K562 (cell line): ENCODE measurements around the gene IL1R1. TPM values are rescaled to one million over a fixed set of nuclear protein-coding genes. Genes with fewer than 3 reads are reported as not detected.

Experiments used
- ATAC-seq: fragments of 200-7000 bp; cut with Tn5 transposase; 3 replicates; pipeline ENCODE4 v1.9.1; 2020; ENCODE audit warnings: moderate library complexity
- BruUV-seq: library from RNA; stranded (reverse); fragments of 400-500 nt; replicated peaks from 2 replicates; lab custom pipeline; 2021; lab: Mats Ljungman, UMichigan
- CTCF ChIA-PET: fragments of 300-600 bp; formaldehyde crosslinking; extraction: SDS; loops from one replicate; lab custom pipeline; 2021; ENCODE audit warnings: low intra/inter-chr PET ratio; lab: Yijun Ruan, JAX
- POLR2A ChIA-PET: fragments of 300-600, 350-650 bp; sonication (Branson Sonifier 250); formaldehyde crosslinking; extraction: SDS; loops from one replicate; lab custom pipeline; 2021; ENCODE audit warnings: antibody characterized with exemption, inconsistent platforms; lab: Yijun Ruan, JAX
- DNase-seq, 4 experiments: peaks; one replicate each; pipeline versions ENCODE4 v3.0.0 to v3.0.0-alpha.2; 2011 to 2018; ENCODE audit warnings: low spot score in 3 of 4, mixed read lengths in 3 of 4; ENCODE audit errors: extremely low read depth in 1 of 4
- FAIRE-seq: peaks from 2 replicates; lab custom pipeline; 2011; peaks lifted over from hg19 to GRCh38; lab: Jason Lieb, UNC
- H2AFZ ChIP-seq: 2 replicates; pipeline ENCODE4 v1.6.0; 2011; ENCODE audit warnings: low read depth, low read length, control low read depth, inconsistent platforms
- H3K27ac ChIP-seq: fragments of 200-600 bp; 3 replicates; pipeline ENCODE4 v1.8.0; 2011; ENCODE audit warnings: low read depth, mild to moderate bottlenecking, control low read depth, inconsistent platforms, low read length, moderate library complexity, mixed read lengths; ENCODE audit errors: extremely low read depth
- H3K27me3 ChIP-seq, 2 experiments: fragments of 300-600 bp in 1 of 2; 2 replicates in 1 of 2; 3 replicates in 1 of 2; pipeline versions ENCODE4 v1.6.0 to v1.8.0; 2011; ENCODE audit warnings: inconsistent platforms in 2 of 2, low read length in 2 of 2, mild to moderate bottlenecking in 1 of 2, mixed read lengths in 1 of 2, moderate library complexity in 1 of 2; ENCODE audit not compliant: control insufficient read depth in 2 of 2, insufficient read depth in 2 of 2
- H3K36me3 ChIP-seq: fragments of 300-600 bp; 3 replicates; pipeline ENCODE4 v1.8.0; 2011; ENCODE audit warnings: mild to moderate bottlenecking, low read length, inconsistent platforms; ENCODE audit not compliant: control insufficient read depth, insufficient read depth
- H3K4me1 ChIP-seq, 2 experiments: fragments of 200-600 bp in 1 of 2; replicated peaks in 1 of 2; 2 replicates in 1 of 2; 3 replicates in 1 of 2; pipeline versions ENCODE4 v1.5.1 to v1.8.0; 2011; ENCODE audit warnings: inconsistent platforms in 2 of 2, low read length in 2 of 2, mild to moderate bottlenecking in 1 of 2, mixed read lengths in 1 of 2, moderate library complexity in 1 of 2; ENCODE audit not compliant: control insufficient read depth in 2 of 2, insufficient read depth in 2 of 2
- H3K4me2 ChIP-seq: 2 replicates; pipeline ENCODE4 v1.6.1; 2011; ENCODE audit warnings: low read length, control low read depth, inconsistent platforms, mixed read lengths; ENCODE audit not compliant: insufficient read depth
- H3K4me3 ChIP-seq: fragments of 200-600 bp; sonication (generic), shearing (Covaris generic); 2 replicates; pipeline ENCODE4 v1.5.1; 2016; ENCODE audit warnings: control low read depth, inconsistent platforms
- H3K79me2 ChIP-seq: fragments of 200-600 bp; 3 replicates; pipeline ENCODE4 v1.8.0; 2011; ENCODE audit warnings: low read length, inconsistent platforms; ENCODE audit not compliant: control insufficient read depth, insufficient read depth
- H3K9ac ChIP-seq, 2 experiments: 2 replicates each; pipeline versions ENCODE4 v1.6.0 to v1.6.1; 2011; ENCODE audit warnings: low read depth in 2 of 2, low read length in 2 of 2, control low read depth in 1 of 2, inconsistent platforms in 1 of 2, mild to moderate bottlenecking in 1 of 2, mixed read lengths in 1 of 2; ENCODE audit not compliant: insufficient read depth in 1 of 2
- H3K9me1 ChIP-seq: one replicate; pipeline ENCODE4 v1.6.0; 2011; ENCODE audit warnings: inconsistent platforms, mild to moderate bottlenecking, low read length, moderate library complexity; ENCODE audit not compliant: control insufficient read depth, insufficient read depth
- H3K9me3 ChIP-seq: replicated peaks from 2 replicates; pipeline ENCODE4 v1.5.1; 2011; ENCODE audit warnings: low read depth, low read length, inconsistent platforms; ENCODE audit not compliant: control insufficient read depth, insufficient read depth
- H4K20me1 ChIP-seq: replicated peaks from 2 replicates; pipeline ENCODE4 v1.6.1; 2011; ENCODE audit warnings: low read length, inconsistent platforms, mixed read lengths; ENCODE audit not compliant: control insufficient read depth, insufficient read depth
- ARHGAP35 ChIP-seq: fragments of 450-650 bp; IDR thresholded peaks from 2 replicates; pipeline ENCODE4 v1.6.1; 2018; ENCODE audit not compliant: partially characterized antibody
- CEBPG ChIP-seq, 3 experiments: fragments of 200-800 bp in 1 of 3; sonication (Bioruptor generic) in 1 of 3; sonication (generic) in 1 of 3; formaldehyde crosslinking in 1 of 3; IDR thresholded peaks in 2 of 3; conservative IDR thresholded peaks in 1 of 3; 2 replicates each; pipeline versions ENCODE4 v1.6.1 to v1.8.0; 2016 to 2022; ENCODE audit warnings: missing compliant biosample characterization in 2 of 3, missing genetic modification characterization in 2 of 3, mild to moderate bottlenecking in 1 of 3, missing genetic modification reagents in 1 of 3
- CHCHD3 ChIP-seq: fragments of 250-450 bp; sonication (Bioruptor Pico); IDR thresholded peaks from 2 replicates; pipeline ENCODE4 v2.1.2; 2022; ENCODE audit warnings: mild to moderate bottlenecking
- ESRRB ChIP-seq: fragments of 250-450 bp; sonication (Bioruptor Pico); IDR thresholded peaks from 2 replicates; pipeline ENCODE4 v1.5.0; 2020; ENCODE audit warnings: mild to moderate bottlenecking, moderate library complexity, borderline replicate concordance
- IRF2 ChIP-seq: sonication (generic); formaldehyde crosslinking; IDR thresholded peaks from 2 replicates; pipeline ENCODE4 v1.8.1; 2022; ENCODE audit warnings: mild to moderate bottlenecking, missing genetic modification reagents
- KHSRP ChIP-seq: fragments of 450-650 bp; IDR thresholded peaks from 2 replicates; pipeline ENCODE4 v1.6.1; 2017
- PML ChIP-seq: IDR thresholded peaks from 2 replicates; pipeline ENCODE4 v1.6.1; 2012; ENCODE audit warnings: low read length, inconsistent platforms
- SMARCC2 ChIP-seq: fragments of 450-650 bp; IDR thresholded peaks from 2 replicates; pipeline ENCODE4 v1.6.1; 2017; ENCODE audit warnings: antibody characterized with exemption, moderate library complexity, mild to moderate bottlenecking, low read depth
- TBP ChIP-seq: optimal IDR thresholded peaks from 2 replicates; pipeline ENCODE3; 2011; ENCODE audit warnings: low read depth, low read length, improper control_type of control experiment
- ZNF766 ChIP-seq: fragments of 200-800 bp; sonication (Bioruptor generic); conservative IDR thresholded peaks from 2 replicates; pipeline ENCODE4 v1.6.1; 2016; ENCODE audit warnings: missing genetic modification characterization, missing compliant biosample characterization
- ZSCAN29 ChIP-seq: fragments of 450-650 bp; IDR thresholded peaks from 2 replicates; pipeline ENCODE4 v1.6.1; 2017
- WGBS: fragments of 100-300 bp; shearing (Covaris generic); methylation state at CpG from one replicate; pipeline ENCODE4 v1.1.6; 2016; ENCODE audit warnings: low coverage, mixed read lengths; ENCODE audit not compliant: insufficient coverage; ENCODE audit errors: missing lambda C conversion rate; 5-methylcytosine and 5-hydroxymethylcytosine counted together
- in situ Hi-C: fragments of 300-500 bp; cut with MboI; formaldehyde crosslinking; loops from 4 replicates; pipeline ENCODE4 v1.15.0; 2018; ENCODE audit warnings: inconsistent platforms, mixed read lengths
- intact Hi-C: fragments of 100-400 bp; cut with micrococcal nuclease; formaldehyde crosslinking; loops from 2 replicates; pipeline ENCODE4 v1.14.2; 2022
- polyA plus RNA-seq, 8 experiments: library from polyadenylated mRNA; depleted of rRNA in 4 of 8; stranded (reverse) in 5 of 8; unstranded in 3 of 8; fragments of >200 nt; fragmentation: Nextera tagmentation in 2 of 8; fragmentation: Illumina TruSeq in 1 of 8; extraction: Ambion mirVana in 2 of 8; extraction: Trizol in 1 of 8; gene quantifications; 2 replicates each; pipeline versions ENCODE4 v1.2.1 to v1.2.3, GENCODE V29; 2011 to 2014; ENCODE audit warnings: inconsistent platforms in 1 of 8, missing spikeins in 1 of 8
- total RNA-seq, 7 experiments: library from RNA; depleted of rRNA in 6 of 7; stranded (reverse); fragments of >200 nt in 6 of 7; fragmentation: Illumina TruSeq in 2 of 7; extraction: Trizol in 2 of 7; gene quantifications; 2 replicates each; pipeline versions ENCODE4 v1.2.1 to v1.2.3, GENCODE V29; 2011 to 2021; ENCODE audit warnings: low replicate concordance in 1 of 7
- TF ChIP-seq, protein P1 (sequence below): fragments of 450-650 bp; formaldehyde crosslinking; IDR thresholded peaks from 2 replicates; pipeline ENCODE4 v1.4.0; 2022; ENCODE audit warnings: mild to moderate bottlenecking, moderate library complexity
- TF ChIP-seq, protein P2 (sequence below): IDR thresholded peaks from 3 replicates; pipeline ENCODE4 v1.6.1; 2011; ENCODE audit warnings: borderline replicate concordance, mild to moderate bottlenecking; ENCODE audit not compliant: insufficient read length, insufficient read depth
- TF ChIP-seq, protein P3 (sequence below): fragments of 250-450 bp; sonication (Bioruptor Pico); IDR thresholded peaks from 2 replicates; pipeline ENCODE4 v1.4.0; 2020
- TF ChIP-seq, protein P4 (sequence below): fragments of 450-650 bp; IDR thresholded peaks from 2 replicates; pipeline ENCODE4 v1.6.1; 2017; ENCODE audit warnings: antibody characterized with exemption

IL1R1 gene
- total and polyA plus RNA-seq, 9 of the 15 experiments (the other 6 are each of a cell fraction or from before 2014, with no cell fraction given): 0.81 to 3.9 (median 1.6) TPM

DNA sequence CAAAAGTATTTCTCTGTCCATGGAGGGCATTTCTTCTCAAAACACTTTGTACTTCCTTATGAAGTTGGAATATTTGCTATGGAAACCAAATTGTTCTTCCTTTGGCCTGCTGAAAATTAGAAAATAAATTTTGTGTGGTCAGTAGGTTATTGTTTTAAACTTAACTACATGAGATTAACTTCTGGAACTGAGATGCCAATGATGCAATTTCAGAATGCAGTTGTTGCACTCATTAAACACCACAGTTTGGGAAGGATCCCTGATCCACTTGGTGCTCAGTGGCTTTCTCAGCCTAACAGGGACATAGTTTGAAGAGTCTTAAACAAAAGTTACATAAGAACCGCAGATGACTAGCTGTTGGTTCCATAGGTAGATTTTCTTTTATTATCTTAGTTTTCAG is 23.3 kb upstream of the IL1R1 start:
- no peak overlapping the region for H2AFZ ChIP-seq
- H3K4me2 ChIP-seq: no peak overlapping the region
- no peaks in the 10 kb centered on the region for H3K9me1 ChIP-seq
- no peak for ATAC-seq
- 18% methylated on average over 1 of the region's 1 CpG for WGBS
- intact Hi-C loops (no loop called here), in situ Hi-C loops (no loop called here)
- H3K9me3 ChIP-seq: no peaks in the 10 kb centered on the region
- no peaks in the 10 kb centered on the region; a peak in 1 of 5 replicates for H3K4me1 ChIP-seq
- no peak overlapping the region for H3K9ac ChIP-seq
- H4K20me1 ChIP-seq: no peaks in the 10 kb centered on the region
- DNase-seq: no peak
- TF ChIP-seq CHCHD3: no peak
- TF ChIP-seq PML: no peak
- TF ChIP-seq, protein P1, sequence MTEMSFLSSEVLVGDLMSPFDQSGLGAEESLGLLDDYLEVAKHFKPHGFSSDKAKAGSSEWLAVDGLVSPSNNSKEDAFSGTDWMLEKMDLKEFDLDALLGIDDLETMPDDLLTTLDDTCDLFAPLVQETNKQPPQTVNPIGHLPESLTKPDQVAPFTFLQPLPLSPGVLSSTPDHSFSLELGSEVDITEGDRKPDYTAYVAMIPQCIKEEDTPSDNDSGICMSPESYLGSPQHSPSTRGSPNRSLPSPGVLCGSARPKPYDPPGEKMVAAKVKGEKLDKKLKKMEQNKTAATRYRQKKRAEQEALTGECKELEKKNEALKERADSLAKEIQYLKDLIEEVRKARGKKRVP (CRISPR knock-in tag): no peak
- TF ChIP-seq, protein P2, sequence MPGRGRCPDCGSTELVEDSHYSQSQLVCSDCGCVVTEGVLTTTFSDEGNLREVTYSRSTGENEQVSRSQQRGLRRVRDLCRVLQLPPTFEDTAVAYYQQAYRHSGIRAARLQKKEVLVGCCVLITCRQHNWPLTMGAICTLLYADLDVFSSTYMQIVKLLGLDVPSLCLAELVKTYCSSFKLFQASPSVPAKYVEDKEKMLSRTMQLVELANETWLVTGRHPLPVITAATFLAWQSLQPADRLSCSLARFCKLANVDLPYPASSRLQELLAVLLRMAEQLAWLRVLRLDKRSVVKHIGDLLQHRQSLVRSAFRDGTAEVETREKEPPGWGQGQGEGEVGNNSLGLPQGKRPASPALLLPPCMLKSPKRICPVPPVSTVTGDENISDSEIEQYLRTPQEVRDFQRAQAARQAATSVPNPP: no peak
- no peak for TF ChIP-seq ZNF766
- no peak for TF ChIP-seq SMARCC2
- TF ChIP-seq IRF2 (CRISPR knock-in tag): no peak
- no peak for TF ChIP-seq ESRRB (CRISPR knock-in tag)
- TF ChIP-seq KHSRP: no peak
- no peak for TF ChIP-seq ARHGAP35
- TF ChIP-seq, protein P3, sequence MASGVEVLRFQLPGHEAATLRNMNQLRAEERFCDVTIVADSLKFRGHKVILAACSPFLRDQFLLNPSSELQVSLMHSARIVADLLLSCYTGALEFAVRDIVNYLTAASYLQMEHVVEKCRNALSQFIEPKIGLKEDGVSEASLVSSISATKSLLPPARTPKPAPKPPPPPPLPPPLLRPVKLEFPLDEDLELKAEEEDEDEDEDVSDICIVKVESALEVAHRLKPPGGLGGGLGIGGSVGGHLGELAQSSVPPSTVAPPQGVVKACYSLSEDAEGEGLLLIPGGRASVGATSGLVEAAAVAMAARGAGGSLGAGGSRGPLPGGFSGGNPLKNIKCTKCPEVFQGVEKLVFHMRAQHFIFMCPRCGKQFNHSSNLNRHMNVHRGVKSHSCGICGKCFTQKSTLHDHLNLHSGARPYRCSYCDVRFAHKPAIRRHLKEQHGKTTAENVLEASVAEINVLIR: no peak
- TF ChIP-seq, protein P4, sequence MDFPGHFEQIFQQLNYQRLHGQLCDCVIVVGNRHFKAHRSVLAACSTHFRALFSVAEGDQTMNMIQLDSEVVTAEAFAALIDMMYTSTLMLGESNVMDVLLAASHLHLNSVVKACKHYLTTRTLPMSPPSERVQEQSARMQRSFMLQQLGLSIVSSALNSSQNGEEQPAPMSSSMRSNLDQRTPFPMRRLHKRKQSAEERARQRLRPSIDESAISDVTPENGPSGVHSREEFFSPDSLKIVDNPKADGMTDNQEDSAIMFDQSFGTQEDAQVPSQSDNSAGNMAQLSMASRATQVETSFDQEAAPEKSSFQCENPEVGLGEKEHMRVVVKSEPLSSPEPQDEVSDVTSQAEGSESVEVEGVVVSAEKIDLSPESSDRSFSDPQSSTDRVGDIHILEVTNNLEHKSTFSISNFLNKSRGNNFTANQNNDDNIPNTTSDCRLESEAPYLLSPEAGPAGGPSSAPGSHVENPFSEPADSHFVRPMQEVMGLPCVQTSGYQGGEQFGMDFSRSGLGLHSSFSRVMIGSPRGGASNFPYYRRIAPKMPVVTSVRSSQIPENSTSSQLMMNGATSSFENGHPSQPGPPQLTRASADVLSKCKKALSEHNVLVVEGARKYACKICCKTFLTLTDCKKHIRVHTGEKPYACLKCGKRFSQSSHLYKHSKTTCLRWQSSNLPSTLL: no peak
- TF ChIP-seq TBP: no peak
- TF ChIP-seq ZSCAN29: no peak
- no peak for TF ChIP-seq CEBPG (CRISPR knock-in tag; IDR thresholded peaks at IDR 0.05)
- TF ChIP-seq CEBPG (tag; conservative IDR thresholded peaks at IDR 0.05 in 1 of 2, IDR thresholded peaks at IDR 0.05 in 1 of 2): no peak
- H3K4me3 ChIP-seq: no peak overlapping the region
- H3K79me2 ChIP-seq: no peaks in the 10 kb centered on the region
- ChIA-PET POLR2A (no interaction called here), CTCF (no interaction called here)
- no TSS peak for BruUV-seq
- H3K36me3 ChIP-seq: no peaks in the 10 kb centered on the region
- no peak overlapping the region for H3K27ac ChIP-seq
- H3K27me3 ChIP-seq: no peaks in the 10 kb centered on the region
- no peak for FAIRE-seq
